H9 (cell line): ENCODE data around the gene SDK2. TPM values are rescaled to one million over a fixed set of nuclear protein-coding genes. Genes with fewer than 3 reads are reported as not detected.

ENCODE experiments used
- DNase-seq: peaks from one replicate; pipeline ENCODE4 v3.0.0-alpha.2; 2017
- H2AFZ ChIP-seq: one replicate; pipeline ENCODE4 v1.6.1; 2013; ENCODE audit warnings: mild to moderate bottlenecking, low read length, control low read depth, moderate library complexity
- H2AK5ac ChIP-seq: 2 replicates; pipeline ENCODE4 v1.6.1; 2013; ENCODE audit warnings: low read length, control low read depth, mixed read lengths; ENCODE audit not compliant: insufficient read length
- H2BK120ac ChIP-seq: one replicate; pipeline ENCODE4 v1.6.1; 2013; ENCODE audit warnings: low read depth, mild to moderate bottlenecking, low read length, control low read depth, inconsistent platforms; ENCODE audit not compliant: poor library complexity, severe bottlenecking
- H2BK12ac ChIP-seq: 2 replicates; pipeline ENCODE4 v1.6.1; 2013; ENCODE audit warnings: low read length, control low read depth, mixed read lengths, low read depth; ENCODE audit not compliant: insufficient read length
- H2BK15ac ChIP-seq: 2 replicates; pipeline ENCODE4 v1.6.1; 2013; ENCODE audit warnings: low read depth, low read length, control low read depth
- H2BK20ac ChIP-seq: one replicate; pipeline ENCODE4 v1.6.1; 2013; ENCODE audit warnings: low read depth, mild to moderate bottlenecking, low read length, control low read depth, inconsistent platforms; ENCODE audit not compliant: poor library complexity, severe bottlenecking
- H2BK5ac ChIP-seq: 2 replicates; pipeline ENCODE4 v1.6.1; 2013; ENCODE audit warnings: low read length, control low read depth, mixed read lengths; ENCODE audit not compliant: insufficient read length
- H3K14ac ChIP-seq: 2 replicates; pipeline ENCODE4 v1.6.1; 2013; ENCODE audit warnings: low read length, control low read depth; ENCODE audit not compliant: insufficient read depth
- H3K18ac ChIP-seq: 2 replicates; pipeline ENCODE4 v1.6.1; 2013; ENCODE audit warnings: low read depth, mild to moderate bottlenecking, mixed read lengths, low read length, control low read depth; ENCODE audit not compliant: insufficient read length
- H3K23ac ChIP-seq: 2 replicates; pipeline ENCODE4 v1.6.1; 2013; ENCODE audit warnings: low read length, control low read depth, mixed read lengths, low read depth; ENCODE audit not compliant: insufficient read length
- H3K23me2 ChIP-seq: 2 replicates; pipeline ENCODE4 v1.6.1; 2013; ENCODE audit warnings: low read depth, mild to moderate bottlenecking, mixed read lengths, low read length, control low read depth; ENCODE audit not compliant: insufficient read length, poor library complexity, severe bottlenecking
- H3K27ac ChIP-seq: 2 replicates; pipeline ENCODE4 v1.5.1; 2013; ENCODE audit warnings: low read length, control low read depth, mixed read lengths, low read depth; ENCODE audit not compliant: insufficient read length
- H3K27me3 ChIP-seq: 2 replicates; pipeline ENCODE4 v1.6.1; 2013; ENCODE audit warnings: low read length, control low read depth, inconsistent platforms; ENCODE audit not compliant: insufficient read depth
- H3K4ac ChIP-seq: 2 replicates; pipeline ENCODE4 v1.6.1; 2013; ENCODE audit warnings: low read depth, mild to moderate bottlenecking, control low read depth, inconsistent platforms, low read length, moderate library complexity
- H3K4me1 ChIP-seq: 2 replicates; pipeline ENCODE4 v1.6.1; 2013; ENCODE audit warnings: low read length, control low read depth, inconsistent platforms; ENCODE audit not compliant: insufficient read depth
- H3K4me2 ChIP-seq: 2 replicates; pipeline ENCODE4 v1.6.1; 2013; ENCODE audit warnings: low read length, control low read depth, mixed read lengths; ENCODE audit not compliant: insufficient read length, insufficient read depth
- H3K56ac ChIP-seq: 2 replicates; pipeline ENCODE4 v1.6.1; 2013; ENCODE audit warnings: low read depth, mild to moderate bottlenecking, mixed read lengths, low read length, control low read depth; ENCODE audit not compliant: insufficient read length
- H3K79me1 ChIP-seq: 2 replicates; pipeline ENCODE4 v1.6.1; 2013; ENCODE audit warnings: low read depth, mild to moderate bottlenecking, moderate library complexity, low read length, control low read depth, inconsistent platforms; ENCODE audit not compliant: insufficient read depth, poor library complexity, severe bottlenecking
- H3K79me2 ChIP-seq: 2 replicates; pipeline ENCODE4 v1.6.1; 2013; ENCODE audit warnings: low read length, control low read depth, inconsistent platforms; ENCODE audit not compliant: insufficient read depth
- H3K9ac ChIP-seq: 2 replicates; pipeline ENCODE4 v1.6.1; 2013; ENCODE audit warnings: low read length, control low read depth, mixed read lengths; ENCODE audit not compliant: insufficient read length; ENCODE audit errors: extremely low read depth
- H3K9me3 ChIP-seq: one replicate; pipeline ENCODE4 v1.6.1; 2013; ENCODE audit warnings: low read depth, low read length, inconsistent platforms; ENCODE audit not compliant: control insufficient read depth
- H3T11ph ChIP-seq: one replicate; pipeline ENCODE4 v1.6.1; 2013; ENCODE audit warnings: mild to moderate bottlenecking, low read length, control low read depth, inconsistent platforms
- H4K20me1 ChIP-seq: one replicate; pipeline ENCODE4 v1.6.1; 2013; ENCODE audit not compliant: control insufficient read depth, insufficient read length, insufficient read depth
- H4K5ac ChIP-seq: 2 replicates; pipeline ENCODE4 v1.6.1; 2013; ENCODE audit warnings: low read depth, mild to moderate bottlenecking, mixed read lengths, low read length, control low read depth; ENCODE audit not compliant: insufficient read length
- H4K8ac ChIP-seq: replicated peaks from 2 replicates; pipeline ENCODE4 v1.6.1; 2013; ENCODE audit warnings: low read length, control low read depth, mixed read lengths, low read depth; ENCODE audit not compliant: insufficient read length
- H4K91ac ChIP-seq: 2 replicates; pipeline ENCODE4 v1.6.1; 2013; ENCODE audit warnings: low read depth, mild to moderate bottlenecking, moderate library complexity, mixed read lengths, low read length, control low read depth; ENCODE audit not compliant: insufficient read length
- H3K27ac Mint-ChIP-seq, 3 experiments: 2 replicates in 2 of 3; 3 replicates in 1 of 3; pipeline ENCODE4 v1.8.0; 2020 to 2021; ENCODE audit warnings: mixed read lengths in 3 of 3, mild to moderate bottlenecking in 1 of 3, moderate library complexity in 1 of 3
- H3K27me3 Mint-ChIP-seq: 2 replicates; pipeline ENCODE4 v1.8.0; 2021; ENCODE audit warnings: low read depth, mild to moderate bottlenecking, moderate library complexity, mixed read lengths
- H3K36me3 Mint-ChIP-seq, 3 experiments: 2 replicates in 2 of 3; 3 replicates in 1 of 3; pipeline ENCODE4 v1.8.0; 2020 to 2021; ENCODE audit warnings: low read depth in 3 of 3, mixed read lengths in 3 of 3; ENCODE audit not compliant: insufficient read depth in 1 of 3
- H3K4me1 Mint-ChIP-seq, 2 experiments: 2 replicates each; pipeline ENCODE4 v1.8.0; 2020; ENCODE audit warnings: mixed read lengths in 2 of 2
- H3K4me3 Mint-ChIP-seq, 2 experiments: 2 replicates in 1 of 2; 3 replicates in 1 of 2; pipeline ENCODE4 v1.8.0; 2020 to 2021; ENCODE audit warnings: mild to moderate bottlenecking in 2 of 2, mixed read lengths in 2 of 2, moderate library complexity in 1 of 2
- H3K9me3 Mint-ChIP-seq, 2 experiments: 2 replicates in 1 of 2; 3 replicates in 1 of 2; pipeline ENCODE4 v1.8.0; 2020; ENCODE audit warnings: mild to moderate bottlenecking in 2 of 2, mixed read lengths in 2 of 2, moderate library complexity in 1 of 2
- WGBS: extraction: QIAGEN DNeasy Blood & Tissue Kit; methylation state at CpG from one replicate; pipeline ENCODE4 v1.1.7; 2013; ENCODE audit warnings: missing lambda C conversion rate, low lambda C conversion rate, mixed read lengths; ENCODE audit not compliant: insufficient read length; ENCODE audit errors: extremely low coverage; 5-methylcytosine and 5-hydroxymethylcytosine counted together
- total RNA-seq: library from RNA; stranded (reverse); gene quantifications from 2 replicates; pipeline ENCODE4 v1.2.1, GENCODE V29; 2021
- TF ChIP-seq, protein P1 (sequence below): fragments of 200-600 bp; sonication (generic); conservative IDR thresholded peaks from 3 replicates; pipeline ENCODE4 v1.8.0; 2021; ENCODE audit warnings: antibody characterized with exemption, mild to moderate bottlenecking

SDK2 gene
- total RNA-seq, 1 experiment from 2014 or later = 9.1 TPM

DNA sequence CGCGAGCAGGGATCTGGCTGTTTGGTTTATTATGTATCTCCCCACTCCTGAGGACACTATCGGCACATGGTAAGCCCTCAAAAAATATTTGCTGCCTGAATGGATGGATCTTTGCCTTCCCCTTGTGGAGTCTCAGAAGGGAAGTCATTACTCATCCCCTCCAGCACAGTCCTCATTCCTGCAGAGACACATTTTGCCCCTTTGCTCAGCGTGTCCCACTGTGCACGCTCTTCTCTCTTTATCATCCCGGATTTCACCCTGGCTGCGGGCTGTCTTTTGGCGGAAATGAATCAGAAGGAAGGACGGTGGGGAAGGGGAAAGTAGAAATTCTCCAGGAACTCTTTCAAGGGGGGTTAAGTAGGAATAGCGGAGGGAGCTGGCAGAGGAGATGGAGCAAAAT, 207.3 kb downstream of the SDK2 start:
- H3K4me3 Mint-ChIP-seq = no peak overlapping the region
- no CpG with 5 or more reads among the region's 10 CpGs for WGBS
- DNase-seq = no peak

More for the DNA sequence above, 207.3 kb downstream of the SDK2 start:
- H3K4me1 ChIP-seq = no peaks in the 10 kb centered on the region
- H3K27me3 ChIP-seq = no peaks in the 10 kb centered on the region
- no peaks in the 10 kb centered on the region for H3K9me3 ChIP-seq
- no peak overlapping the region for H3K56ac ChIP-seq
- no peak overlapping the region for H4K5ac ChIP-seq
- H3K36me3 Mint-ChIP-seq = peaks cover 3 to 8% (median 7%) of the 10 kb centered on the region in 3 experiments; a peak in 3 of 7 replicates
- no peak overlapping the region for H3K4ac ChIP-seq
- no peaks in the 10 kb centered on the region; the same call in 1 of the 2 replicates for H3K27me3 Mint-ChIP-seq
- no peak overlapping the region for H3K23ac ChIP-seq
- TF ChIP-seq, protein P1, sequence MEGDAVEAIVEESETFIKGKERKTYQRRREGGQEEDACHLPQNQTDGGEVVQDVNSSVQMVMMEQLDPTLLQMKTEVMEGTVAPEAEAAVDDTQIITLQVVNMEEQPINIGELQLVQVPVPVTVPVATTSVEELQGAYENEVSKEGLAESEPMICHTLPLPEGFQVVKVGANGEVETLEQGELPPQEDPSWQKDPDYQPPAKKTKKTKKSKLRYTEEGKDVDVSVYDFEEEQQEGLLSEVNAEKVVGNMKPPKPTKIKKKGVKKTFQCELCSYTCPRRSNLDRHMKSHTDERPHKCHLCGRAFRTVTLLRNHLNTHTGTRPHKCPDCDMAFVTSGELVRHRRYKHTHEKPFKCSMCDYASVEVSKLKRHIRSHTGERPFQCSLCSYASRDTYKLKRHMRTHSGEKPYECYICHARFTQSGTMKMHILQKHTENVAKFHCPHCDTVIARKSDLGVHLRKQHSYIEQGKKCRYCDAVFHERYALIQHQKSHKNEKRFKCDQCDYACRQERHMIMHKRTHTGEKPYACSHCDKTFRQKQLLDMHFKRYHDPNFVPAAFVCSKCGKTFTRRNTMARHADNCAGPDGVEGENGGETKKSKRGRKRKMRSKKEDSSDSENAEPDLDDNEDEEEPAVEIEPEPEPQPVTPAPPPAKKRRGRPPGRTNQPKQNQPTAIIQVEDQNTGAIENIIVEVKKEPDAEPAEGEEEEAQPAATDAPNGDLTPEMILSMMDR = no peak
- H2AK5ac ChIP-seq = no peak overlapping the region
- no peak overlapping the region for H2BK12ac ChIP-seq
- peaks cover 3 to 5% of the 10 kb centered on the region in 2 experiments; a peak in 2 of 5 replicates for H3K9me3 Mint-ChIP-seq
- H2AFZ ChIP-seq = no peak overlapping the region
- no peak overlapping the region for H4K91ac ChIP-seq
- H3K79me1 ChIP-seq = no peaks in the 10 kb centered on the region
- H4K8ac ChIP-seq = no peak overlapping the region
- no peak overlapping the region for H2BK5ac ChIP-seq
- no peaks in the 10 kb centered on the region for H3K23me2 ChIP-seq
- no peak overlapping the region for H3K27ac ChIP-seq
- H4K20me1 ChIP-seq = no peaks in the 10 kb centered on the region
- H3T11ph ChIP-seq = no peak overlapping the region
- H3K4me1 Mint-ChIP-seq = peaks cover 4% of the 10 kb centered on the region in 2 experiments; a peak in 2 of 4 replicates
- no peak overlapping the region; a peak in 1 of 7 replicates for H3K27ac Mint-ChIP-seq
- H3K18ac ChIP-seq = no peak overlapping the region
- no peak overlapping the region for H3K14ac ChIP-seq
- no peak overlapping the region for H3K4me2 ChIP-seq
- H2BK20ac ChIP-seq = no peak overlapping the region
- H3K9ac ChIP-seq = no peak overlapping the region
- H2BK120ac ChIP-seq = no peak overlapping the region
- no peaks in the 10 kb centered on the region for H3K79me2 ChIP-seq
- H2BK15ac ChIP-seq = no peak overlapping the region
